Left lung (tissue), 10 donors: ENCODE measurements around the gene POSTN. TPM values are rescaled to one million over a fixed set of nuclear protein-coding genes. Genes with fewer than 3 reads are reported as not detected.

Experiments
- ATAC-seq: fragments of 200-7000 bp; cut with Tn5 transposase; one replicate; pipeline ENCODE4 v1.9.1; 2020; ENCODE audit warnings: moderate library complexity
- DNase-seq, 4 donors: peaks; one replicate each; pipeline ENCODE4 v3.0.0-alpha.2; 2013 to 2020
- H3K27ac ChIP-seq, 2 donors: fragments of 200-600 bp; sonication (generic) in 1 of 2; one replicate each; pipeline versions ENCODE4 v1.5.0 to v1.8.0; 2020 to 2021
- H3K27me3 ChIP-seq, 2 donors: fragments of 200-600 bp; sonication (generic) in 1 of 2; one replicate each; pipeline versions ENCODE4 v1.5.0 to v1.8.0; 2020 to 2021
- H3K36me3 ChIP-seq, 2 donors: fragments of 200-600 bp; sonication (generic) in 1 of 2; one replicate each; pipeline versions ENCODE4 v1.5.0 to v1.8.0; 2020 to 2021
- H3K4me1 ChIP-seq, 2 donors: fragments of 200-600 bp; one replicate each; pipeline ENCODE4 v1.8.0; 2021
- H3K4me3 ChIP-seq, 2 donors: fragments of 200-600 bp; sonication (generic) in 1 of 2; one replicate each; pipeline versions ENCODE4 v1.5.0 to v1.8.0; 2020 to 2021; ENCODE audit warnings: mild to moderate bottlenecking in 1 of 2
- H3K9me3 ChIP-seq, 2 donors: fragments of 200-600 bp; sonication (generic) in 1 of 2; one replicate each; pipeline versions ENCODE4 v1.5.0 to v1.8.0; 2020 to 2021
- intact Hi-C, 2 donors: fragments of 100-400 bp; cut with DNase I; formaldehyde crosslinking; loops; one replicate each; pipeline versions ENCODE4 v1.11.2 to v1.14.2; 2022
- polyA plus RNA-seq, 6 donors: library from polyadenylated mRNA; unstranded; fragments of 120-200 nt; gene quantifications; one replicate each; pipeline ENCODE4 v1.2.1, GENCODE V29; 2013; ENCODE audit not compliant: insufficient read length in 6 of 6
- total RNA-seq, 2 donors: library from RNA; stranded (reverse); fragmentation: NEBNext Ultra II Directional; extraction: Animal tissue kit (Norgen Biotek cat#: 25700); gene quantifications; one replicate each; pipeline ENCODE4 v1.2.1, GENCODE V29; 2021
- TF ChIP-seq, protein P1 (sequence below), 2 donors: fragments of 200-600 bp; sonication (generic) in 1 of 2; IDR thresholded peaks; one replicate each; pipeline versions ENCODE4 v1.5.0 to v1.8.0; 2021; ENCODE audit warnings: antibody characterized with exemption in 2 of 2
- donor health status: DM: no; HTN: yes; CAD: no.
- donor health status: DM: no; HTN: no; CAD: no.

POSTN gene
- total and polyA plus RNA-seq, 8 donors, result 34.4 to 757 (median 518) TPM

DNA sequence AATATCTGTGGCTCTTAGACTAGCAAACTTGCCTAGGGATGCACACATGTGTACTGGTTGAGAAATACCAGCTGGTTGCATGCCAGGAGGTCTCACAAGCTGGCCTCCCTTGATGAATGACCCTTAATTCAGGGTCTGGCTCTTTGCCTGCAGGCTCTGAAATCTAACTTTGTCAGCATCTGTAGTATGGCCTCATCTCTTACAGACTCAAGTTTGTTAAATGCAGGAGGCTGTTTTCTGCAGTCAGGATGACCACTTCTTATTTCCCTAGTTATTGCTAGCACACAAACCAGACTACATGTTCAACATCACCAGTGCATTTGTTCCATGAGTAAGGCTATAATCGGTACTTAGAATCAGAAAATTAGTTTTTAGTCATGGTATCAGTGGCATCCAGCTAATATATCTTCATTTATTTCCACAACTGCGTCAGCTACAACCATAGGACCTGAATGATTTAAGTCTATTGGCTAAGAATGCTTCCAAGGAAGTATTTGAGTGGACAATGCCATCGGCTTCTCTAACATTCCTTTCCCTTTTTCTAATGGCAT, 23.3 kb upstream of the POSTN start:
- intact Hi-C loops, result no loop called here
- no peak for ATAC-seq
- TF ChIP-seq, protein P1, sequence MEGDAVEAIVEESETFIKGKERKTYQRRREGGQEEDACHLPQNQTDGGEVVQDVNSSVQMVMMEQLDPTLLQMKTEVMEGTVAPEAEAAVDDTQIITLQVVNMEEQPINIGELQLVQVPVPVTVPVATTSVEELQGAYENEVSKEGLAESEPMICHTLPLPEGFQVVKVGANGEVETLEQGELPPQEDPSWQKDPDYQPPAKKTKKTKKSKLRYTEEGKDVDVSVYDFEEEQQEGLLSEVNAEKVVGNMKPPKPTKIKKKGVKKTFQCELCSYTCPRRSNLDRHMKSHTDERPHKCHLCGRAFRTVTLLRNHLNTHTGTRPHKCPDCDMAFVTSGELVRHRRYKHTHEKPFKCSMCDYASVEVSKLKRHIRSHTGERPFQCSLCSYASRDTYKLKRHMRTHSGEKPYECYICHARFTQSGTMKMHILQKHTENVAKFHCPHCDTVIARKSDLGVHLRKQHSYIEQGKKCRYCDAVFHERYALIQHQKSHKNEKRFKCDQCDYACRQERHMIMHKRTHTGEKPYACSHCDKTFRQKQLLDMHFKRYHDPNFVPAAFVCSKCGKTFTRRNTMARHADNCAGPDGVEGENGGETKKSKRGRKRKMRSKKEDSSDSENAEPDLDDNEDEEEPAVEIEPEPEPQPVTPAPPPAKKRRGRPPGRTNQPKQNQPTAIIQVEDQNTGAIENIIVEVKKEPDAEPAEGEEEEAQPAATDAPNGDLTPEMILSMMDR (IDR thresholded peaks at IDR 0.05), result no peak
- Histone ChIP-seq H3K36me3 (no peaks in the 10 kb centered on the region), H3K27ac (no peak overlapping the region), H3K27me3 (no peaks in the 10 kb centered on the region), H3K4me1 (peaks cover 0 to 5% of the 10 kb centered on the region in 2 donors), H3K9me3 (no peaks in the 10 kb centered on the region), H3K4me3 (no peak overlapping the region)
- DNase-seq, result peak in 1 of 4 donors; percentile 68

DNA sequence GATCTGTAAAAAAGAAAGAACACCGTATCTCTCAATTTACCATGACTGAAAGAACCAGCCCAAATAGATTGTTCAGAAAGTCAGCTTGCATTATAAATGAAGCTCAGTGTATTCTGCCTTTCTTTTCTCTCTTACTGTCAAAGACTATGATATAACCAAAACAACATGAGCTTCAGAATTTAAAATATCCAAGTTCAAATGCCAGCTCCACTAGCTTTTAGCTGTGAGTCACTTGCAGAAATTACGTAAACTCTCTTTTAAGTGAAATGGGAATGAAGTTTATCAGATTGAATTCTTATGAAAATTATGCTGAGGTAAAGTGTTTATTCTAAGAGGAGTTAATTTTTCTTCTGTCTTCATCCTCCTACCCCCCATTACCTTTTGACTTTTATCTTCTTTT, 20.0 kb upstream of the POSTN start:
- peaks cover 0 to 6% of the 10 kb centered on the region in 2 donors for H3K4me1 ChIP-seq
- DNase-seq (no peak), ATAC-seq (no peak)
- intact Hi-C loops, result no loop called here
- TF ChIP-seq, protein P1 (IDR thresholded peaks at IDR 0.05), result no peak
- no peaks in the 10 kb centered on the region for H3K9me3 ChIP-seq
- no peak overlapping the region for H3K4me3 ChIP-seq
- no peaks in the 10 kb centered on the region for H3K36me3 ChIP-seq
- no peak overlapping the region for H3K27ac ChIP-seq
- no peaks in the 10 kb centered on the region for H3K27me3 ChIP-seq

DNA sequence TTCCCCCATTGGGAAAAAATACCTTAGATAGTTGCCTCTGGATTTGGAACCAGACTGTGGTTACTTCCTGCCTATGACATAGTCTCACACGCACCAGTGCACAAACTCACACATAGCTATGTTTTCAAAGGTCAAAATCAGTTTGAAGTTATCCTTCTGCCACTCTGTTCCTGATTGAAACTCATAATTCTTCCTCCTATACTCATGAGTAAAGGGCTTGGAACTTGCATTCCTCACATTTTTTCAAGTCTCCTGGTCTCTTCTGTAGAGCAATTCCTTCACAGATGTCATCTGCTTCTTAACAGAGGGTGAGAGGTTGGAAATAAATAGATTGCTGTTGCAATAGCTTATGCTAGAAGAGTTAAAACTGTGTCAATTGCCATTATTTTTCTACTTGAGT, 18.6 kb upstream of the POSTN start:
- H3K4me1 ChIP-seq, result peaks cover 0 to 6% of the 10 kb centered on the region in 2 donors
- DNase-seq, result no peak
- no peak overlapping the region for H3K27ac ChIP-seq
- no peak overlapping the region for H3K4me3 ChIP-seq
- no peaks in the 10 kb centered on the region for H3K9me3 ChIP-seq
- ATAC-seq, result peak; percentile 54
- H3K36me3 ChIP-seq, result no peaks in the 10 kb centered on the region
- intact Hi-C loops, result no loop called here
- TF ChIP-seq, protein P1 (IDR thresholded peaks at IDR 0.05), result no peak
- no peaks in the 10 kb centered on the region for H3K27me3 ChIP-seq

DNA sequence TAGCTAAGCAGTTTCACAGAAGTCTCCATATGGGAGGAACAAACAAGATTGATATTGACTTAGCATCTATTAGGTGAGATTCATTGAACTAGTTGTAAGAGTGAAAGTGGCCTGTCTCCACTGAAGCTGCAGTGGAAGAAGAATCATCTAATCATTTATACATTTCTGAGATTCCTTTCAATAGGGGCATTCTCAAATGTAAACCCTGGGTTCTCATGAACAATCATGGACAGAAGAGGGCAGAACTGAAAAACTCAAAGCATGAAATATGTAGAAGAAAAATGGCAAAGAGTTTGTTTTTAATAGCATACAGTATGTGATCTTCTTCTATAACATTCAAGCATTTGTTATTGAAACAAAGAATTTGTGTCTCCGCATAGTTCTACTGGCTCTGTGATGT, 17.6 kb upstream of the POSTN start:
- no peak overlapping the region for H3K4me3 ChIP-seq
- no peak overlapping the region for H3K27ac ChIP-seq
- no peaks in the 10 kb centered on the region for H3K27me3 ChIP-seq
- TF ChIP-seq, protein P1 (IDR thresholded peaks at IDR 0.05), result no peak
- ATAC-seq, result no peak
- intact Hi-C loops, result no loop called here
- no peak for DNase-seq
- H3K36me3 ChIP-seq, result no peaks in the 10 kb centered on the region
- H3K4me1 ChIP-seq, result peaks cover 0 to 6% of the 10 kb centered on the region in 2 donors
- no peaks in the 10 kb centered on the region for H3K9me3 ChIP-seq

DNA sequence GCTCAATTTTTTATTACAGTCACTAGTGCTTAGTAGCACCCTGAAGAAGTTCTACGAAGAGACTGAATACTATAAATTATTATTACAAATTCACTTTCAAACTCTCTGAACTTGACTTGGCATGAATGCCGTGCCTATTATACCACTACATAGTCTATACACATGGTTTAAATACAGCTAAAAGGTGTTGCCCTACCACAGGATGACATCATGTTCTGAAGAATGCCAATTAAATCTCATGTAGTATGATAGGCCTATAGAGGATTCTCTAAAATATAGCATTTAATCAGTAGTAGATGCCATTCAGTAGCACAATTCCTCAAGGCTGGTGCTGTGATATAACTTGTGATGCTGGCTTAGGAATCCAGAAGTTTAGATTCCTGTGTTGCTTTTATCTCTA, 16.7 kb upstream of the POSTN start:
- TF ChIP-seq, protein P1 (IDR thresholded peaks at IDR 0.05), result no peak
- Histone ChIP-seq H3K27me3 (no peaks in the 10 kb centered on the region), H3K36me3 (no peaks in the 10 kb centered on the region), H3K4me3 (no peak overlapping the region), H3K9me3 (no peaks in the 10 kb centered on the region), H3K27ac (no peak overlapping the region), H3K4me1 (peaks cover 0 to 6% of the 10 kb centered on the region in 2 donors)
- DNase-seq (no peak), ATAC-seq (no peak)
- intact Hi-C loops, result no loop called here
